GM18907 (cell line): ENCODE results near the gene TLCD5.

Source experiments
- ATAC-seq: cut with Tn5 transposase; IDR thresholded peaks from one replicate; pipeline ENCODE4 v1.9.1; 2021; ENCODE audit warnings: mild to moderate bottlenecking, moderate library complexity; ENCODE audit not compliant: unreplicated experiment

Gene TLCD5

DNA sequence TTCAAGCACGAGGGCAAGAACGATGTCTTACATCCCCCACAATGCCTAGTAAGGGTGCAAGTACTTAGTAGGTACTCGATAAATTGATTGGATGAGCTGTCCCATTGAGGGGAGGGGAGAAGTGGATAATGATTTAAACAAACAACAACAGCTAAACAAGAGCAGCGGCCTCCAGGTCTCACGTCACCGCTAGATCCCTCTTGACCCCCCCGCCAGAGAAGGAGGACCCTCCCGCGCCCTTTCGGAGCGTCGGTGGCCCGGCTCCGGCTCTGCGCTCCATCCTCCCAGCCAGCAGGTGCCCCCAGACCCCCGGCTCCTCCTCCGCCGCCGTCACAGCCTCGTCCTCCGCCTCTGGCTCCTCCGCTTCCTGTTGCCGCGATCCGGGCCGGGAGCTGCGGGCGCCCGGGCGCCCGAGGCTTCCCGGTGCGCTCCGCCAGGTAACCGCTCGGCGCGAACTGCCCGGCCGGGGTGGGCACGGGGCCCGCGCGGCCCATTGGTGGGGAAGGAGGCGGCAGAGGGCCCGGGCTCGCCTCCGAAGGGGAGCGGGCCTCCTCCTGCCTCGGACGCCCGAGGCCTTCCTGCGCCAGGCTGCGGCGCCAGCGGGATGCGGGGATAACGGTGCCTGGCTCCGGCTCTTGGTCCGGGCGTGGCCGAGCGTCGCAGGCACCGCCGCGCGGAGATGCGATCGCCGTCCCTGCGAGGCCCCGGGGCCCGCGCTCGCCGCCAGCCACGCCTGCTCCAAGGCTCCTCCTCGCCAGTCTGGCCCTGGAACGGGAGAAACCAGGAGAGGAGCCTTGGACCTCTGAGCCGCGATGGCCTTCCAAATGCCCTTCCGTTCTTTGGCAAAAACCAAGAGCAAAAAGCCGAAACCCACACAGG lies at the start of gene TLCD5:
TLCD5 (plus strand) TSS at position 368 of the 879 bp plus-strand sequence. CDS start 2,143 bp downstream, outside the sequence.
- peak; percentile 51 for ATAC-seq

DNA sequence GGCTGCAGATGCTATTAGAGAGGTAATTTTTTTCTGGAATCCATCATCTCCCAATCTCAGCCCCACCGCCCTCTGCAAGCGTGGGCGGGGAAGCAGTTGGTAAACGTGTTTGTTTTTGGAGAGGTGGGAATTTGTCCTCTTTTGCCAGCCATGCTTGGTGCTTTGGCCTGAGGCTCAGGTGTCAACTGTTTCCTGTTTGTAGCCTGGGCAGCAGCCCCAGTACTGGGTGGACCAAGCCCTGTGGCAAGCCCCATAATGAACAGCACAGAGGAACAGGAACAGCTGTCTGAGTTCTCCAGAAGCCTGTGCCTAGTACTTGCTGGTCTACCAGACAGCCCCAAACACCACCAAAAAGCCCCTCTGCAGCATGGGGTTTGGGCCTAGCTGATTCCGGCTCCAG lies 45.6 kb upstream of the TLCD5 start:
- ATAC-seq: no peak

DNA sequence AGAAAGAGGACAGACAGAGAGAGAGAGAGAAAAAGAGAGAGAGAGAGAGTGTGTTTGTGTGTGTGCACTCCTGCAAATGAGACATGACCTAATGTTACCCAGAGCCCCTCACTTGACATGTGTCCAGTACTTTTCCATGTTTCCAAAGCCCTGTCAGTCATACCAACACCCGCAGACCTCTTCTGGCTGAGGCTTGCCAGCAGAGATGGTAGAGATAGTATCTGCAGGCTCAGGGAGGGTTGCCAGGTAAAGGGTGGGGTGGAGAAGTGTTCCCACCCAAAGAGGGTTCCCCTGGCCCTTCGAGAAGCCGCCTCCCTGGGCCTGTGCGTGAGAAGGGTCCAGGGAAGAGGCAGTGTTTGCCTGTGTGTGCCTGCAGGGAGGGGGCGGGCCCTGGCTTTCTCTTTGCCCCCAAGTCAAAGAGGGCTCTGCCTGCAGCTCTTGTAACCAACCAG lies 44.5 kb upstream of the TLCD5 start:
- ATAC-seq: no peak

- no peak for ATAC-seq
These were observed 43.8 kb upstream of the TLCD5 start for GRCh38 chr11:120281143-120281795.

- ATAC-seq: no peak
These were observed 42.0 kb upstream of the TLCD5 start for GRCh38 chr11:120283124-120283523.

DNA sequence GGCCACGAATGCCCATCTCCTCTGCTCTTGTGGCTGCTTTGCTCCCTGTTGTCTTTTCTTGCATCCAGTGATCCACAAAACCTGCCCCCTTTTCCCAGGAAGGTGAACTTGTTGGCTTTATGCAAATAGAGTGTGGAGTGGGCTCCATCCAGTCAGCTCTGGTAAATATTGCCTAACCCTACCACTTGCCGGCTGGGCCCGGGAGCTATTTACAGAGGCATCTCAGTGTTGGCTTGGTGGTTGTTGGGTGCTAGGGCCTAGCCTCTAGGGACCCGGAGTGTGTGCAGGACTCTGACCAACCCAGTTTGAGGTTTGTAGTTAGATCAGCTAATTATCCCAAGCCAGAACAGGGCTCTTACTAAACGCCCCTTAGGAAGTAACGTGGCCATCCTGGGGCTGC lies 40.8 kb upstream of the TLCD5 start:
- ATAC-seq: no peak

DNA sequence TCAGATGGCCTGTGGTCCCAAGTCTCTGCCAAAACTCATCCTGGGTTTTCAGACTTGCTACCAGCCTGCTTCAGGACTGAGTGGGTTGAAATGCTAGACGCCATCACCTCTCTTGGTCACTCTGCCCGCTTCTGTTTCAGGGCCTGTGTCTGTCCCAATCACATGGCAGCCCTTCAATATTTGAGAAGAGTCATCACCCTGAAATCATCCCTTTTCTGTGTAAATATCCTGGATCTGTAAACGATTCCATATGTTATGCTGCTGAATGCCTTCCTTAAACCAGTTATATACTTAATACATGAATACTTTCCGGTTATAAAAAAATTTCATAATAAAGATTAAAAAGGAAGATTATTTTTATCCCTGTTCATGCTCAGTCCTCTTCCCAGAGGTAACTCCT lies 39.8 kb upstream of the TLCD5 start:
- no peak for ATAC-seq

DNA sequence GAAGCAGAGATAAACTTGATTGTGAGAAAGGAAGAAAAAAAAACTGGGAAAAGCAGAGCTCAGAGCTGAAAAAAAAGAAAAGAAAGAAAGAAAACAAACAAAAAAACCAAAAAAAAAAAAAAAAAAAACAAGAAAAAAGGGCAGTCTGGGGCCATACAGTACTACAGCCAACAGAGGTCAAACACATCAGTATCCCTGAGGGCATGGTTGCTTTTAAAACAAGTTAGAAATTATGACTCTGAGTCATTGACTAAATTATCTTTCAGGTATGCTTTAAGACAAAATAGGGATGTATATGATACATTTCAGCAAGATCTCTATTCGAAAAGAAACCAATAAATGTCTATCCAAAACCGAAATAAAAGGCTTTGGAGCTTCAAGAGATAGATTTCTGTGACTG lies 37.1 kb upstream of the TLCD5 start:
- ATAC-seq: no peak

DNA sequence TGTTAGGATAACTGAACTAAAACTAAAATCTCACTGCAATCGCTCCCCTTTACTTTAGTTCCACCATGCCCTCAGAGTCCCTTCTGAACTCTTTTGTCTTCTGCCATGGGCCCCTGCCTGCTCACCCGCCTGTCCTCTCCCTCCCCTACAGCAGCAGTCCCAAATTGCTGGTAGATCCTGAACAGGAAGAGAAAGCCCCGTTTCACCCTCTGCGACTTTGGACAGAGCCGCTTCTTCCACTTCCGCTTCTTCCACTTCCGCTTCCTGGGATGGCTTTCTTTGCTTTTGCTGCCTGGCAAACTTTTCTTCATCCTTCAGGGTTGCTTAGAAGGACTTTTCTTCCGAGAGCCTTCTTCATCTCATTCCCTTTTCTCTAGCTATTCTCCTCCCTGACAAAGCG lies 35.7 kb upstream of the TLCD5 start:
- no peak for ATAC-seq

- no peak for ATAC-seq
These were observed 34.1 kb upstream of the TLCD5 start for GRCh38 chr11:120290956-120291355.

GRCh38 chr11:120293038-120293800 lies 31.9 kb upstream of the TLCD5 start:
- no peak for ATAC-seq

DNA sequence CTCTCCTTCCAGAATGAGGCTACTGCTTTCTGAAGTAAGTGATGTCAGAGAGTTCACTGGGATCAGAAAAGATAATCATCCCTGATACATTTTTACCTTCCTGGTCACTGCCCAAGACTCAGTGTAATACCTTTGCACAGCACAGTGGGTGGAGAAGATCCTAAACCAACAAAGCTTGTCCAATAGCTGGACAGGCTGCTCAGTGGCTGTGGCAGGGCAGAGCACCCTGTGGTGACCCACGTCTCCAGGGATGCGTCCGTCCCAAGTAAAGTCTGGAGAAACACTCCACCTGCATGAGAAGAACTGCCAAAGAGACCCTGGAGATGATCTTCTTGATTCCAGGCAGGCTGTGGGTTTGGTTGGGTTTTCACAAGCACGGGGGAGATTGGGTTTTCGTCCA lies 31.0 kb upstream of the TLCD5 start:
- ATAC-seq: no peak

DNA sequence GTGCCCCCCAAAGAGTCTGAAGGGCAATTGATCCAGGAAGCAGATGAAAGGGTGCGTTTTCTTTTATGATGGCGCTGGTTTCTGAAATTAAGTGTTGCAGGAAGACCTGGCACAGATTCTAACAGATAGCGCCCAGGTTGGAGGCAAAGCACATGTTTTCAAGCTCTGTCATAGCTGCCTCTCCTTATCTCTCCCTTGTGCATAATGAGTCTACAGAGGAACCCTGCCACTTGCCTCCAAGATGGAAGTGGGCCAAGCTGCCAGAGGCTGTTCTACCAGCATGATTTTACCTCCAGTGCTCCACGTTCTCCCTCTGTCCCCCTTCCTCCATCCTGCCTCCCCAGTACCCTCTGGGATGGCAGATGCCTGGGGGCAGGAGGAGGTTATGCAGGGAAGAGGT lies 30.0 kb upstream of the TLCD5 start:
- ATAC-seq: no peak

- no peak for ATAC-seq
These were observed 28.5 kb upstream of the TLCD5 start for GRCh38 chr11:120296554-120296953.

GRCh38 chr11:120298461-120298860 lies 26.6 kb upstream of the TLCD5 start:
- no peak for ATAC-seq

- ATAC-seq: no peak
These were observed 22.9 kb upstream of the TLCD5 start for GRCh38 chr11:120302001-120302805.

DNA sequence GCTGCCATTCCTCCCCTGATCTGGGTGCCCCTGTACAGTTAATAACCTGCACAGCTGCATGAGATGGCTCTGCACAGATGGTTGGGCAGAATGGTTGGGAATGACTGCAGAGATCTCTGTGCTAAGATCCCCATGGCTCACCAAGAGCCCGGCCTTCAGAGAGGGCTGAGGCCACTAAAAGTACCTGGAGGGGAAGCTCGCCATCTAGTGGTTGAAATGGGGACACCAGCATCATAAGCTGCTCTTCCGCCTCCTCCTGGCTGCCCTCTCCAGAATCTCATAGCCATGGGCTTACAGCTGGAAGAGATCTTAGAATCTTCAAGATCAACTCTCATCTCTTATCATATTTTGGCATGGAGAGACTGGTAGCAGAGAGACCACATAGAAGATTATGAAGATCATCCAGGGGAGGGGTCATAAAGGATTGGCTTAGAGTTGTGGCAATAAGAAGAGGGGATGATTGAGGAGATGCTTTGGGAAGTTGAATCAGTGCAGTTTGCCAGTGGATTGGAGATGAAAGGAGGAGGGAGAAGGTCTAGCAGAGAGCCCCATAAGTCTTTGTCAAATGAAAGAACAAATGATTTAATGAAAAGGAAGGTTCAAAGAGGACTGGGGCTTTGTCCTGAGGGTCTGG lies 22.0 kb upstream of the TLCD5 start:
- ATAC-seq: peak; percentile 69

GRCh38 chr11:120304526-120304925 lies 20.6 kb upstream of the TLCD5 start:
- no peak for ATAC-seq

- no peak for ATAC-seq
These were observed 19.8 kb upstream of the TLCD5 start for GRCh38 chr11:120305286-120305685.
